Type B pancreatic cell (in vitro differentiated cells): ENCODE measurements around the gene TYW3. TPM values are rescaled to one million over a fixed set of nuclear protein-coding genes. Genes with fewer than 3 reads are reported as not detected.
A peak's percentile ranks its signal among the peaks of the same experiment; 100 is the strongest.

Experiments
- DNase-seq: peaks from one replicate; pipeline ENCODE4 v3.0.0; 2021; ENCODE audit warnings: mixed read lengths; ENCODE audit not compliant: unreplicated experiment; ENCODE audit errors: extremely low spot score
- H3K27ac Mint-ChIP-seq: 2 replicates; pipeline ENCODE4 v1.8.0; 2021; ENCODE audit warnings: mild to moderate bottlenecking, mixed read lengths
- H3K27me3 Mint-ChIP-seq: 2 replicates; pipeline ENCODE4 v1.8.0; 2021; ENCODE audit warnings: mixed read lengths
- H3K36me3 Mint-ChIP-seq: 2 replicates; pipeline ENCODE4 v1.8.0; 2021; ENCODE audit warnings: mixed read lengths
- H3K4me1 Mint-ChIP-seq: one replicate; pipeline ENCODE4 v1.8.0; 2021; ENCODE audit warnings: mixed read lengths; ENCODE audit not compliant: unreplicated experiment
- H3K4me3 Mint-ChIP-seq: 2 replicates; pipeline ENCODE4 v1.8.0; 2021; ENCODE audit warnings: mild to moderate bottlenecking, mixed read lengths
- H3K9me3 Mint-ChIP-seq: 2 replicates; pipeline ENCODE4 v1.8.0; 2021; ENCODE audit warnings: mixed read lengths
- total RNA-seq: library from RNA; stranded (reverse); gene quantifications from 2 replicates; pipeline ENCODE4 v1.2.1, GENCODE V29; 2021; ENCODE audit warnings: low replicate concordance
- TF ChIP-seq, protein P1 (sequence below): fragments of 200-600 bp; sonication (generic); conservative IDR thresholded peaks from 2 replicates; pipeline ENCODE4 v1.5.0; 2021; ENCODE audit warnings: antibody characterized with exemption, mild to moderate bottlenecking

The TYW3 gene
- total RNA-seq, 1 donor from 2014 or later, result 12.7 TPM

DNA sequence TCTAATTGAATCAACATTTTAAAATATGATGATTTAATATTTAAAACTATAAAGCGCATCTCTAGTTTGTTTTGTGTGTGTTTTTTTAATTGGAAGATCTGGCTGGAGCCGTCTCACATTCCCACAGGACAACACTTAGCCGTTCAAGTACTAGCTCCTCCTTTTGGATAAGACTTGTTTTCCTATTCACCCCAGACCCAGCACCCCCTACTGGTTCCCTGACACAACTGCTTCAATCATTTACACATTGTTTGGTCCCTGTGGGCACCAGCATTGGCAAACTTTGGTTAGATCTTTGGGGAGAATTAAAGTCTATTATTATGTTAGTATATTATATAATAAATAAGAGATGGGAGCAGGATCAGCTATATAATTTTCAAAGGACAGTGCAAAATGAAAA is 34.5 kb downstream of the TYW3 start:
- H3K36me3 Mint-ChIP-seq, result peaks cover 3% of the 10 kb centered on the region
- H3K4me1 Mint-ChIP-seq, result no peaks in the 10 kb centered on the region
- peaks cover 5% of the 10 kb centered on the region for H3K27me3 Mint-ChIP-seq
- DNase-seq, result no peak
- no peak overlapping the region for H3K27ac Mint-ChIP-seq
- H3K9me3 Mint-ChIP-seq, result no peaks in the 10 kb centered on the region
- no peak overlapping the region for H3K4me3 Mint-ChIP-seq
- TF ChIP-seq, protein P1, sequence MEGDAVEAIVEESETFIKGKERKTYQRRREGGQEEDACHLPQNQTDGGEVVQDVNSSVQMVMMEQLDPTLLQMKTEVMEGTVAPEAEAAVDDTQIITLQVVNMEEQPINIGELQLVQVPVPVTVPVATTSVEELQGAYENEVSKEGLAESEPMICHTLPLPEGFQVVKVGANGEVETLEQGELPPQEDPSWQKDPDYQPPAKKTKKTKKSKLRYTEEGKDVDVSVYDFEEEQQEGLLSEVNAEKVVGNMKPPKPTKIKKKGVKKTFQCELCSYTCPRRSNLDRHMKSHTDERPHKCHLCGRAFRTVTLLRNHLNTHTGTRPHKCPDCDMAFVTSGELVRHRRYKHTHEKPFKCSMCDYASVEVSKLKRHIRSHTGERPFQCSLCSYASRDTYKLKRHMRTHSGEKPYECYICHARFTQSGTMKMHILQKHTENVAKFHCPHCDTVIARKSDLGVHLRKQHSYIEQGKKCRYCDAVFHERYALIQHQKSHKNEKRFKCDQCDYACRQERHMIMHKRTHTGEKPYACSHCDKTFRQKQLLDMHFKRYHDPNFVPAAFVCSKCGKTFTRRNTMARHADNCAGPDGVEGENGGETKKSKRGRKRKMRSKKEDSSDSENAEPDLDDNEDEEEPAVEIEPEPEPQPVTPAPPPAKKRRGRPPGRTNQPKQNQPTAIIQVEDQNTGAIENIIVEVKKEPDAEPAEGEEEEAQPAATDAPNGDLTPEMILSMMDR, result peak; percentile 54

DNA sequence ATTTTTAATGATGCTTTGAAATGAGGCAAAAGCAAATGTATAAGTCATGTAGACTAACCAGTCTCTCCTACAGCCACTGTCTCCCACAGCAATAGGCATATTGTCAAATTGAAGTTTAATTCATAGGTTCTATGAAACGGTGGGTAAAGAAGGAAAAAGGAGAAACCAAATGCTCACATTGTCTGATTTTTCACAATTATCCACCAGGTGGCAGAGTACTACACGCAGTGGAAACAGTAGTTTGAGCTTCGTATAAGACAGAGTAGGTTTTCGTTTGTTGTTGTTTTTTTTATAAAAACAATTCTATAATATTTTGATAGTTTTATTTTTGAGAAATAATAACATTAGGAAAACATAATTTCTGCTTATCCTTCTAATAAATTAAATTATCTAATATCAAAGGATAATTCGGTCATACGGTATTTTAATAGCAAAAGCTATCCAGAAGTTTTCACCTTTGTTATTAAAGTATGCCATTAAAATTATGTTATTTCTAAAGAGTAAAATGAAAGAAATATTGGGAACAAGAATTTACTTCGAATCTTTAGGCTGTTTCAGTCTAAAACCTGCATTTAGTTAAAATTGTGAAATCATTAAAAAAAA is 39.1 kb downstream of the TYW3 start:
- DNase-seq, result no peak
- Mint-ChIP-seq H3K9me3 (no peaks in the 10 kb centered on the region), H3K27me3 (peaks cover 11% of the 10 kb centered on the region), H3K36me3 (no peaks in the 10 kb centered on the region), H3K4me1 (no peaks in the 10 kb centered on the region), H3K4me3 (no peak overlapping the region), H3K27ac (no peak overlapping the region)
- TF ChIP-seq, protein P1, result peak; percentile 92

DNA sequence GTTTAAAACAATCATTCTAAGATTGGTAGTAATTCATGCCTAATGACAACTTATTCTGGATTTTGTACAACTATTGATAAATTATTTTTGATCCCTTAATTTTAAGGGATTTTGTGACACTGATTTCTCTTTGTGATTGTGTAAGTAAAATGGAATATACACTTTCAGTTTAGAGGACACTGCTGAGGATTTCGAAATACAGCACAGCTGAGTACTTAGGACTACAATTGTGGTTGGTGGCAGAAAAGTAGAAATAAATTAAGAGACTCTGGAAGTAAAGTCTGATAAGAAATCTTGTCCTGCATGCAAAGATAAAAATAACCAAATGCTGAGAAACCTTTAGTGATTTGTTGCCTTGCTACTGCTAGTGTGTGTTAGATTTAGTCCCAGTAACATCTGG is 40.0 kb downstream of the TYW3 start:
- peaks cover 11% of the 10 kb centered on the region for H3K27me3 Mint-ChIP-seq
- H3K9me3 Mint-ChIP-seq, result no peaks in the 10 kb centered on the region
- no peak overlapping the region for H3K4me3 Mint-ChIP-seq
- no peak for DNase-seq
- no peak overlapping the region for H3K27ac Mint-ChIP-seq
- TF ChIP-seq, protein P1, result no peak
- no peaks in the 10 kb centered on the region for H3K4me1 Mint-ChIP-seq
- no peaks in the 10 kb centered on the region for H3K36me3 Mint-ChIP-seq

DNA sequence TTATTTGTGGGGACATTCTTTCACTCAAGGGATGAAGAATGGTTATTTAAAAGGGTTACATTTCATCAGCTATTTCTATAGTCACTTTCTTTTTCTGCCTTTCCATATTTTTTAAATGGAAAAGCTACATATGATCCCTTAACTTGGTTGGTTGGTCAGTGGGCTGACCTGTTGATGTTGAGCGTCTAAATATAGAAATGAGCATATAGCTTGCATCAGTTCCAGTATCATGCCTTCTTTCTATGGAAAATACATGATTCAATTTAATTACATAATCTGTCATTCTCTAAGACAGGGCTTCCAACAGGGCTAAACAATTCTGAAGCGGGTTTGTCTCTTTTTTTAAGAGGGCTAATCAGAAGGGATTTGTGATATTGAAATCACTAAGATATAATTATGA is 40.6 kb downstream of the TYW3 start:
- no peak overlapping the region for H3K4me3 Mint-ChIP-seq
- no peak overlapping the region for H3K27ac Mint-ChIP-seq
- no peaks in the 10 kb centered on the region for H3K36me3 Mint-ChIP-seq
- peaks cover 11% of the 10 kb centered on the region for H3K27me3 Mint-ChIP-seq
- TF ChIP-seq, protein P1, result no peak
- no peaks in the 10 kb centered on the region for H3K9me3 Mint-ChIP-seq
- H3K4me1 Mint-ChIP-seq, result no peaks in the 10 kb centered on the region
- no peak for DNase-seq

DNA sequence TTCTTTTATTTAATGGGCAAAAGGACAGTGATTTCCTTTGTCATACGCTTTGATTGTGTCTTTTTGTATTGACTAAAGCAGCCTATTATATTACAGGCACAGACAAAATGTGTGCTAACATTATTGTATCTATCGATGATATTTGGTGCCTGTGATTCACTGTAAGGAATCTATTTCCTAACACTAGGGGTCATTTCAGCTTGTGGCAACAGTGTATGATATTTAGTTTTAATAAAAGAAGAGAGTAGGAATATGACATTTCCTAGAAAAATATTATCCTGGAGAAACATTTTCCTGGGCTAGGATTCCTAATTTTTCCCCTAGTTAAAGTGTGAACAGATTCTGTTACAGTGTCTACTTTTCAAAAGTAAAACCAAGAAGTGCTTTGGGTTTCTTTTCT is 42.8 kb downstream of the TYW3 start:
- Mint-ChIP-seq H3K27ac (no peak overlapping the region), H3K4me1 (no peaks in the 10 kb centered on the region), H3K9me3 (no peaks in the 10 kb centered on the region), H3K36me3 (no peaks in the 10 kb centered on the region), H3K4me3 (no peak overlapping the region), H3K27me3 (peaks cover 11% of the 10 kb centered on the region)
- no peak for DNase-seq
- TF ChIP-seq, protein P1, result no peak

DNA sequence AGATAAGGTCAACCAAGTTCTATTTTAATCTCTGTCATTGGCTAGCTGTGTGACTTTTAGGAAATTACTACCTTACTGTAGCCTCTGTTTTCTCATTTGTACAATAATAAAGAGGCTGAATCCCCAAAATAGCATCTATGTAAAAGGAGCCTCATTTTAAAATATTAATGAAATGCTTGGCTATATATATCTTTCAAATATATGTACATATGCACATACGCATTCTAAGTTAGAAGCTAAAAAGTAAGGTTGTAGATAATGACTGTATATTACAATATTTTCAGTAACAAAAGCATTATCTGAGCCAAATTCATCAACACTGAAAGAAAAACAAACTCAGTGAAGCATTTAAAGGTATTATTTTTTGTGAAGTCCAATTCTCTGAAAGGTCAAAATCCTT is 44.6 kb downstream of the TYW3 start:
- Mint-ChIP-seq H3K9me3 (no peaks in the 10 kb centered on the region), H3K4me1 (no peaks in the 10 kb centered on the region), H3K36me3 (no peaks in the 10 kb centered on the region), H3K4me3 (no peak overlapping the region), H3K27ac (no peak overlapping the region), H3K27me3 (peaks cover 6% of the 10 kb centered on the region)
- TF ChIP-seq, protein P1, result no peak
- DNase-seq, result no peak
